ENCODE results near the gene TSPAN3. TPM values are rescaled to one million over a fixed set of nuclear protein-coding genes. Genes with fewer than 3 reads are reported as not detected.

Gene TSPAN3
- total and polyA plus RNA-seq, 10 of the 15 experiments (the other 5 are each of a cell fraction or from before 2014, with no cell fraction given), result 18.9 to 114 (median 57.2) TPM

- Histone ChIP-seq H3K27ac (ENCODE audit: control insufficient read depth, insufficient read depth) (no peak overlapping the region), H3K4me2 (ENCODE audit: control insufficient read depth, insufficient read depth) (no peak overlapping the region), H3K4me1 (ENCODE audit: control insufficient read depth, insufficient read depth, low read length) (peaks cover 19% of the 10 kb centered on the region), H3K9me3 (replicated peaks; ENCODE audit: control insufficient read depth, insufficient read depth, low read length) (no peaks in the 10 kb centered on the region), H4K20me1 (ENCODE audit: control insufficient read depth, insufficient read depth) (no peaks in the 10 kb centered on the region), H3K36me3 (ENCODE audit: control insufficient read depth in 2 of 2, insufficient read depth in 2 of 2, low read length in 1 of 2) (no peaks in the 10 kb centered on the region), H3K4me3 (no peak overlapping the region), H3K9ac (ENCODE audit: control insufficient read depth, insufficient read depth, low read length) (no peak overlapping the region), H3K27me3 (replicated peaks in 1 of 2; ENCODE audit: control insufficient read depth in 2 of 2, insufficient read depth in 2 of 2, low read length in 1 of 2) (no peaks in the 10 kb centered on the region), H3K79me2 (ENCODE audit: control insufficient read depth, insufficient read depth, low read length) (no peaks in the 10 kb centered on the region), H2AFZ (ENCODE audit: control insufficient read depth, low read depth, low read length) (no peak overlapping the region)
- ChIA-PET POLR2A (no interaction called here), SMC1A (ENCODE audit: uncharacterized antibody, unreplicated experiment) (no interaction called here), CTCF (interaction anchor here (3.9 kb wide), 1 partner anchor 35 kb away, joined by 21 read pairs; no protein-coding TSS in a partner anchor), RAD21 (ENCODE audit: unreplicated experiment) (interaction anchor here (0.5 to 1.2 kb wide), 2 partner anchors 10 to 22 kb away, joined by 3 read pairs; no protein-coding TSS in a partner anchor)
- WGBS (ENCODE audit: insufficient coverage, insufficient replicate concordance, low lambda C conversion rate, missing lambda C conversion rate), result 79% methylated on average over 6 of the region's 6 CpGs
- FAIRE-seq (no peak), ATAC-seq (no peak), DNase-seq (ENCODE audit: low read depth, low spot score) (no peak)
- no TSS peak for BruUV-seq (replicated peaks)
- in situ Hi-C loops (cut with MboI), result no loop called here
- TF ChIP-seq ATF7 (IDR thresholded peaks at IDR 0.05; ENCODE audit: low read depth), result no peak
- TF ChIP-seq ZBTB40 (IDR thresholded peaks at IDR 0.05; ENCODE audit: borderline replicate concordance), result no peak
- intact Hi-C loops (cut with micrococcal nuclease; ENCODE audit: unreplicated experiment), result no loop called here
Measured at GRCh38 chr15:77009176-77009575, 61.7 kb downstream of the TSPAN3 start.
